GOT3 (cell line): ENCODE data around the gene ARHGAP30.
"Not testable (repeated sequence)": the region's sequence is repeated elsewhere in the genome, so short reads cannot be mapped to it uniquely, and the experiment has no call there.

Source experiments
- DNase-seq: peaks from one replicate; lab custom pipeline; 2025; ENCODE audit warnings: mixed read lengths; lab: John Stamatoyannopoulos, UW

ARHGAP30 gene

DNA sequence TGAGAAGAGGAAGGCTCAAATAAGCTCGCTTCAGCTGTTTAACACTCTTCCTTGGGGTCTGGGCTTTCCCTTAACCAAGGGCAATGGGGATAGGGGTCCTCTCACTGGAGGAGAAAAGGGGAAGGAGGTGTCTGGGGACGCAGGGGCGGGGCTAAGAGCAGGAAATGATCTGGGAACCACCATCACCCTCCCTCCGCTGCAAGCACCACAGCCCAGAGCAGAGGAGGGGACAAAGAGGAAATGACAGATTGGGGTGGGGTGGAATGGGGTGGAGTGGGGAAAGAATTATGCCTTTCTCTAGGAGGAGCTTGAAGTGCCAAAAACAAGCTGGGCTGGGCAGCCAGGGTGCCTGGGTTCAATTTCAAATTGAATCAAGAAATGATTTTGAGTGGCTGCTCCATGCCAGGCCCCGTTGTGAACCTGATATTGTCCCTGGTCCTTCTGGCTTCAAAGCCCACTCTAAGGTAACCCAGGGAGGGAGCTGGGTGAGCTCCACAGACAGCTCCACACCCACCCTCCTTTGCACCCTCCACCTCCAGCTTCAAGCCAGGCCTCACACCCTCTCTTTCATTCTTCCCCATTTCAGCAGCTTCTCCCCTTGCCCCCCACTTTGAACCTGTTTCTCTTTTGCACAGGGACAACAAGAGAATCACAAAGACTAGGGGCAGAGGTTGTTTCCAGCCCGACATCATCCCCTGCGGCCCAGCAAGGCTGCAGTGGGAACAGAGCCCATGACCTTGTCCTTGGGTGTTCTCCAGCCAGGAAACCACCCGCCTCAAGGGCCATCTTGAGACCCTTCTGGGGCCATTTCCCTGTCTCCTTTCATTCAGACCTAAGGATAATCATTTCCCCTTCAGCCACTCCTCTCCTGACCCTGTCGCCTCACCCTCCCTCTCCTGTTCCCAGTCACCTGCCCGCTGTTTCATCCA lies 1.1 kb downstream of the ARHGAP30 start:
- DNase-seq, result no peak

DNA sequence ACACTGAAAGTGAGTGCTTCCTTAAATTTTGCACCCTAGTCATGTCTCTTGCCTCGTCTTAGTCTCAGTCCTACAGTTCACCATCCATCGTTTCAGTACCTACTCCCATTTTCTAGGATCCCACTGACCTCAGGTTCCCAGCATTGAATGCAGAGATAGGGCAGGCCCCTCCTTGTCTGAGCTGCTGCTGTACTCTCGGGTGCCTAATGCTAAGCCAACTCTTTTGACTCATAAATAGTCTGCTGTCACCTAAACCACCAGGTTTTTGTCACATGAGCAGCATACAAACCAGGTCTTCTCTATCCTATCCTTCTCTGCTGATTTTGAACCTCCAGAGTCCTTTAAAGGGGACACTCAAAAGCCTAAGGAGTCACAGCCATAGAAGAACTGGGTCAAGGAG lies 3.0 kb downstream of the ARHGAP30 start:
- no peak for DNase-seq

DNA sequence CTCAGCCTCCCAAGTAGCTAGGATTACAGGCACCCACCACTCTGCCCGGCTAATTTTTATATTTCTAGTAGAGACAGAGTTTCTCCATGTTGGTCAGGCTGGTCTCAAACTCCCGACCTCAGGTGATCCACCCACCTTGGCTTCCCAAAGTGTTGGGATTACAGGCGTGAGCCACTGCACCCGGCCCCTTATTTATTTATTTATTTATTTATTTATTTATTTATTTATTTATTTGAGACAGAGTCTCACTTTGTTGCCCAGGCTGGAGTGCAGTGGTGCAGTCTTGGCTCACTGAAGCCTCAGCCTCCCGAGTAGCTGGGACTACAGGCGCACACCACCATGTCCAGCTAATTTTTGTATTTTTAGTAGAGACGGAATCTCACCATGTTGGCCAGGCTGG lies 4.0 kb downstream of the ARHGAP30 start:
- not testable (repeated sequence) for DNase-seq

DNA sequence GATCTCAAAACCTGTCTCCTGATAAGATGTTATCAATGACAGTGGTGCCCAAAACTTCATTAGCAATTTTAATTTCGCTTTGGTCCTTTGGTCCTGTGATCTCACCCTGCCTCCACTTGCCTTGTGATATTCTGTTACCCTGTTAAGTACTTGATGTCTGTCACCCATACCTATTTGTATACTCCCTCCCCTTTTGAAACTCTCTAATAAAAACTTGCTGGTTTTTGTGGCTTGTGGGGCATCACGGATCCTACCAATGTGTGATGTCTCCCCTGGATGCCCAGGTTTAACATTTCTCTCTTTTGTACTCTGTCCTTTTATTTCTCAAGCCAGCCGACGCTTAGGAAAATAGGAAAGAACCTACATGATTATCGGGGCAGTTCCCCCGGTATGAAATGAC lies 5.8 kb downstream of the ARHGAP30 start:
- DNase-seq, result not testable (repeated sequence)

DNA sequence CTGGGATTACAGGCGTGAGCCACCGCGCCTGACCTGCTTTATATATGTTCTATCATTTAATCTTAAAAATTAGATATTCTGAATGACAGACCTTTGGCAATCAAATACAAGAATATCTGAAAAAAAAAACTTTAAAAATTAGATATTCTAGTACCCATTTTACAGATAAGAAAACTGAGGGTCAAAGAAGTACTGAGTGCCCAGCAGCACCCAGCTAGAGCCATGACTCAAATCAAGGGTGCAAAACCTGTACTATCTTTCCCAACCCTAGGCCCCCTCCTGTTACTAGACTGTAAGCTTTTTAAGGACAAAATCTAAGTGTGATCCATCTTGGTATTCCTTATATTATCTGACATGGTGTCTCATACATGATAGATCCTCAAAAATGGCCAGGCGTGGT lies 8.3 kb downstream of the ARHGAP30 start:
- DNase-seq, result no peak

DNA sequence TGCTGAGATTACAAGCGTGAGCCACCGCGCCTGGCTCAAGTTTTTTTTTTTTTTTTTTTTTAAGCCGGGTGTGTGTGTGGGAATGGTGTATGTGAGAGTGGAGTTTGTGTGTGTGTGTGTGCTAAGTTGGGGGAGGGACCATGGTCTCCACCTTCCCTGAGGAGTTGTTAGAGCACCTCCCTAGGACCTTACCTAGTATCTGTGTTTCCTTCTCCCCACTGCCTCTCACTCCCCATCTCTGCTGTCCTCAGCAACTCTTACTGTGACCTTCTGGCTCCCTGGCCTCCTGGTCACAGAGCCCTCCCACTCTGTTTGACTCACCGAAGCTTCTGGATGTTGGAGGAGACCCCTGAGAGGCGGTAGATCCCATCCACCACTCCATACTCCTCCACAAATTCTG lies 10.4 kb downstream of the ARHGAP30 start:
- DNase-seq, result no peak

DNA sequence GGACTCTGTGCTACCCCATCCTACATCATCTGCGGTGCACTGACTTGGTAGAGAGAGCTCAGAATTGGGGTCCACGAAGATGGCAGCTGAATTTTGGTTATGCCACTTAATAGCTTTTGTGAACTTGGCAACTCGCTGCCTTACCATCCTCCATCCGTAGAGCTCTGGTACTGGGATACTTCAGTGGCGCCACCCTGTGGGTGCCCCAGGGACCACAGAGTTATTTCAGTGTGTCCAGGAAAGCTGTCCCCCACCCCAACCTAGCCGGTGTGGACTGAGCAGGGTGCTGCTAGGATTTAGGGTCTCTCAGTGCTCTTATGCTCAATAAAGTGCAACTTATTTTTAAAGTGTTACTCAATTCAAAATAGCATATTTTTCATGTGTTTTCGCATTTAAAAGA lies 14.9 kb downstream of the ARHGAP30 start:
- no peak for DNase-seq

DNA sequence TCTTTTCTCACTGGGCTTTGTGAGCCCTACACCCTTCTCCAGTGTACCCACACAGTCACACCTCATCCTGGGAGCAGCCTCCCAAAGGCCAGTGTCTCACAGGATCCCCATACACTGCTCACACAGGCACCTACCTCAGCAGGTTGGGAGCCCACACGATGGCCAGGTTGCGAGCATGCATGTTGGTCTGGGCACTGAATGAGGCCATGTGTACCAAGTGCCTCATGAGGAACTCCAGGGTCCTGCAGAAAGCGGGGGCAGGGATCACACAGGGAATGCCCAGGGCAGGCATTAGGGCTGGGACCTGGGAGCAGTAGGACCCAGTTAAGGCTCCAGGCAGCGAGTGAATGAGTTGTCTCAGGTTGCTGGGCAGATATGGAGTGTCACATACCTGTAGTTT lies 15.5 kb downstream of the ARHGAP30 start:
- DNase-seq, result no peak

DNA sequence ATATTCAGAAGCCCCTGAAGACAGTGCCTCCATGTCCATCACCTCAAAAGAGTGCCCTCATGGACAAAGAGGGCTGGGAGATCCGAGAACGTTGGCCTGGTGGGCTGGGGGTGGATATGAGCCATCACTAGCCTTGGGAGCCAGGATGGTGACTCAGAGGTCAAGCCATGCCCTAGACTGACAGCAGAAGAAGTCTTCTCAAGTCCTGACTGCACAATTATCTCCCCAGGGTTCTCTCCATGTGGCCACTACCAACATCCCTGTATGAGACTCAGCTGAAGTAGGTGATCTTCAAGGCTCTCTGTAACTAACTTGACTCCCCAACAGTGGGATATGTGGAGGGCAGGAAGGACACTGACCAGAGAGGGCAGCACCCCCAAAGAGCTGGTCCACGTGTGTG lies 16.8 kb downstream of the ARHGAP30 start:
- no peak for DNase-seq

DNA sequence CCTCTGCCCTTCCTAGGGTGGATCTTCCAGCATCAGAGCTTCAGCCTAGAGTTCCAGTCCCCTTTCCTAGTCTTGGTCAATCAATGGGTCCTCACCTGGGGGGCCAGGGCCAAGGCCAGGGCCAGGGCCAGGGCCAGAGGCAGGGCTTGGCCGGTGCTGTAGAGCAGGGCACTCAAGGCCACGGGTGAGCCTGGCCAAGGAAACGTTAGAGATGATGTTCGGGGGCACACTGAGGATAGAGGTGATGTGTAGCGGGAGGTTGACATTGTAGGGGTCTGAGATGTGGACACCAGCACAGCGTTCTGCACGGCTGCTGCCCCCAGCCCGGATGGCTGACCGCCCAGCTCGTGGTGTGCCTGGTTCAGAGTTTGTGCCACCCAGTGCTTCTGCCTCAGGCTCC lies 18.5 kb downstream of the ARHGAP30 start:
- DNase-seq, result no peak

DNA sequence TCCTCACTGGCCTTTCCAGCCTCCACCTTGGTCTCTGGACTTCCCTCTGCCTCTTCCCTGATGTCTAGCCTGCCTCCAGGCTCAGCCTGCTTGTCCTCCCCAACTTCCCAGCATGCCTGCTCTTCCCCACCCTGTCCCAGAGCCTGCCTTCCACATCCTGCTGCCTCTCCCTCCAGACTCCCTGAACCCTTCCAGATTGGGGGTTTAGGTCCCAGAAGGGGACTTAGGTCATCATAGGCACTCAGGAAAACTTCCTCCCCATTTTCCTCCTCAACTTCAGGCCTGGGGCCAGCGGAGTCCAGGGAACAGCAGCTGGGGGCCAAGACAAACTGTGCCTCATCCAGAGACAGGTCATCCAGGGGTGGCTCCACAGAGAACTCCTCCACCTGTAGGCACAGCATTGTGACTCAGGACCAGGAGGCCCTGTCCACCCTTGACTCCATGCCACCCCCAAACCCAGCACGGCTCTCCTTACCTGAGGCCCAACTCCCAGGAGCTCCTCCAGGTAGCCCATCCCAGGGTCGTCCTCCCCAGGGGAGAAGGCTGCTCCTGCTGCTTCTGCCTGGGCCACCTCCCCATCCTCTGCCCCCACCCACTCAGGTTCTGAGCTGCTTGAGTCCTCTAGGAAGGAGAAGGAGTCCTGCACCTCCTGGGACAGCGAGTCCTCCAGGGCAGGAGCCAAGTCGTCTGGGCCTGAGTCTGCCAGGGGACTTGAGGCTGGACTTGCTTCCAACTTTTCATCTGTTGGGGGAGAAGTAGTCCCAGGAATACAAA lies 20.6 kb downstream of the ARHGAP30 start:
- DNase-seq, result no peak

DNA sequence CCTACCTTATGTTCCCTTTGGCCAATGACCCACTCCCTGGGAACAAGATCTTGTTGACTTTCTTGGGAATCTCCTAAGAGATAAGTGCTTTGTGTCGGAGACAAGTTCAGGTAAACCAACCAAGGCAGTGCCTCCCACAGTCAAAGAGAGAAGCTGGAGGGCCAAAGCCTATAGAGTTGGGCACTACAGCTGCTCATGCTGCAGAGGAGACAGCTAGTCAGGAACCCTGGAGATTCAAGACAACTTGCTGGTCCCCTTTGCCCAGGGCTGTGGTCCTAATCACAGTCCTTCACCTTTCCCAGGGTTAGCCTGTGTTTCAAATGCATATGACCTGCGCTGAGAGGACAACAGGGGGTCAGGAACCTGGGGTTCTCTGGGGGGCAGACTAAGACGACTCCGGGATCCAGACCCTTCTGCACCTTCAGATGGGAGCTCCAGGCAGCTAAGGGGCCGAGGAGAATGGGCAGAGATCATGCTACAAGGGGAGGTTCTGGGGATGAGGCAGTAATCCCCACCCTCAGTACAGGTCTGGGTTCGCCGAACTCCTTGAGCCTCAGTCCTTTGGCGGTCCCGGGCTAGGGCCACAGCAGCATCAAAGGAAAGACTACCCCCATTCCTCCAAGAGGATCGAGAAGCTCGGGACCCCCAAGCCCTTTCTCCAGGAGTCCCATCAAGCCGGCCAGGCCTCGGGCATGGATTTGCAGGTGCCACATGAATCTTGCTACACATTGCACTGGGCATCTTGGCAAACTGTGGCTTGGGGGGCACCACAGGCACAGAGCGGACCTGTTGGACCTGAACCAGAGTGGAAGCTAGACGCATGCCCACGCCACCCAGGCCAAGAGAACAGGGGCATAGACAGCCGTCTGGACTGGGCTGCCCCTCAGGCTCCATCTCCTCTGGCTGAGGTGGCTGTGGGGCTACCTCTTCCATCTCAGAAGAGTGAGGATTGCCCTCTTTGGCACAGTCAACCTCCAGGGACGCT lies 22.0 kb downstream of the ARHGAP30 start:
- DNase-seq, result no peak

DNA sequence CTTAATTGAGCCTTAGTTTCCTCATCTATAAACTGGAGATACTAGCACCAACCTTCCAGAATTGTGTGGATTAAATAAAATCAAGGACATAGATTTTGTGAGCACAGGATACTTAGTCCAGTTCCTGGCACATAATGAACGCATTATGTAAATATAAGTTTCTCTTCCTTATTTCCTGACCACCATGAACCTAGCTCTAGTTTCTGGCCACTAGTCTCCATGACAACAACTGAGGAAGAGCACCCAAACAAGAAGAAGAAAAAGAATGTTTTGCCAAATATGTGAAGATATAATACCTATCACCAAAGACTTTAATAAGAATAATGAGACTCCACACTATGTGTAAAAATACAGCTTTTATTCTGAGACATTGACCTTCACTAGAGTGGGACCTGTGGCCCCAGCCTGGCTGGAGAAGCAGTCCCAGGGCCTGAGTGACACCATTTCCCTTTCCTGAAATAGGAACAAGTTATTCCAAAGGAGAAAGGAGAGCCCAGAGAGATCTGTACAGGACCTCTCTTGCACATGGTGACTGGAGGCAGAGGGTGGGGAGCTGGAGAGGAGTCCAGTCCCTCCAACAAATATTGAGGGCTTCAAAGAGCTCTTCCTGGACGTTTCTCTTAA lies 23.0 kb downstream of the ARHGAP30 start:
- no peak for DNase-seq

DNA sequence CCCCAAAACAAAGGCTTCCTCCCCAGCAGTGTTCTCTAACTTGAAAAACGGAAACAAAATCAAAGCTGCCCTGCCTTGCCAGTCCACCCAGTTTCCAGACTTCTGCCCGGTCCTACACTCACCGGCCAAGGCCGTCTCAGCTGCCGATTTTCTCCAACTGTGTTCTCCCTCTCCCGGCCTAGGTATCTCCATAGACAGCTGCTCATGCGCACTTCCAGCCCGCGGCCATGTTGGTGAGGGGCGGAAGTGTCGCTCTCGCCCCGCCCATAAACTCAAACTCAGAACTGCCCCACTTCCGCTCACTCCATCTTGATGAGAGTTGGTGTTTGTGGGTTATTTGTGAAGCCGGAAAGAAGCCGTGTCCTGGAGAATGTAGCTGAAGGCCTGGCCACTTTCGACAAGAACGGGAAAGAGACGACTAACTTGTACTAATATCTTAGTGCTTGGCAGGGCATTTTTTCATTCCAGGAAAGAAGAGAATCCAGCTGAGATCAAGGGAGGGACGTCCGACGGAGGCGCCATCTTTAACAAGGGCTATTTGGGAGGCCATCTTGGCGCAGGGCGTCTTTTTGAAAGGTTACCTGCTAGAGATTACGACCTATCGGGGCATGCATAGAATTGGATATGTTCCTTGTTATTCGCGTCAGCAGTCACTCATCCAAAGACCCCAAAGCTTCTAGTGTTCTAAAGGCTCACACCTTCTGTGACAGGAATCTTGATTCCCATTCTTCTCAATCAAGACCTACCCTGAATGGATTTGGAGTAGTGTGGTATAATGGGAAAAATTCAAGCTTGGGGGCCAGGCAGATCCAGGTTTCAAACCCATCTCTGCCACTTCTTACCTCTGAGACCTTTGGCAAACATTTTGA lies 23.7 kb downstream of the ARHGAP30 start, which contains the start of gene USF1:
Gene USF1 (minus strand): TSS at position 242 of the 869 bp plus-strand sequence. CDS start 2,702 bp downstream, outside the sequence.
- DNase-seq, result peak; percentile 54

DNA sequence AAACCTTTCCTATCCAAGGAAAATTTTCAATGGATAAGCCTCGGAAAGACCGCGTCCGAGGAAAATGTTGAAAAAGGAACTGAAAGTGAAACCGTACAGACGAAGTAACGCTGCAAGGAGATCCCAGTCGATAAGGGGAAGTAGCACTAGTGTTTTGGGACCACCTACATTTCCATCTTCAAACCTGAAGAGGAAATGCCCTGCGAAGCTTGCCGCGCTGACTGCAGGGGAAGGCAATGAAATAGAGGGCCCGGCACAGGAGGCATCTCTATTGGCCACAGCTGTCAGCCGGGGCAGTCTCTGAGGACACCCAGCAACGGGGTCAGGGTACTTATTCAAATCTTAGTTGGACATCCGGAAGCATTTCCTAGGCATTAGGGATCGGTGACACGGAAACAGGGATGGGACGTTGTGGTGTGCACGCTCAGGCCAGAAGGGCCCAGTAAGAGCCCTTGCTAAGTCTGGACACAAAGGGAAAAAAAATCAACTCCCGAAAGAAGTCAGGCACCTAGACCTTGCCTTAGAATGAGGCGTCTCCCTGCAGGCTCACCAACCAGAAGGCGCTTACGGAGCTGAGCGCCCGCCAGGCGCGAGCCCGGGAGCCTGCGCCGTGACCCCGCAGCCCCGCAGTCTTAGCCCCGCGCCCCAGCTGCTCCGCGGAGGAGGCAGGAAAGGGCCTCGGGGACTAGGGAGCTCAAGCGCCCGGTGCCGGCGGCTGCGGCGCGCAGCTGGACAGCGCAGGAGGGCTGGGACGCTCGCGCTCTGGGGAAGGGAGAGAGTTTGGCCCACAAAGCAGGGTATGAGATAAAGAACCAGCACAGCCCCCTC lies 24.6 kb downstream of the ARHGAP30 start:
- DNase-seq, result peak; percentile 30

DNA sequence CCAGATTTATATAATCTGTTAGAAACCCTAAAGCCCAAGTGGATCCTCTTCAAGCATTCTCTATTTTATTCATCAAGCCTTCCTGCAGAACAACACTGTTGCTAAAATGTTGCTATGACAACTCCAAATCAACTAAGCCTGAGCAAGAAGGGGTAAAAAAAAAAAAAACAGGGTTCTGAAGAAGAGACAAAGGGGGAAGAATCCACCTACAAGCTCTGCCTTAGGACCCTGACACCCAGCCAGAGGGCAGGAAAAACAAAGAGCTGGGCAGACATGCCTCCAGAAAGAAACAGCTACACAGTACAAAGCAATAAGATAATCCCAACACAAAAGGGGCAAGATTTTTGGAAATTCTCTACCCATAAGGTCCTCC lies 25.2 kb downstream of the ARHGAP30 start:
- no peak for DNase-seq

DNA sequence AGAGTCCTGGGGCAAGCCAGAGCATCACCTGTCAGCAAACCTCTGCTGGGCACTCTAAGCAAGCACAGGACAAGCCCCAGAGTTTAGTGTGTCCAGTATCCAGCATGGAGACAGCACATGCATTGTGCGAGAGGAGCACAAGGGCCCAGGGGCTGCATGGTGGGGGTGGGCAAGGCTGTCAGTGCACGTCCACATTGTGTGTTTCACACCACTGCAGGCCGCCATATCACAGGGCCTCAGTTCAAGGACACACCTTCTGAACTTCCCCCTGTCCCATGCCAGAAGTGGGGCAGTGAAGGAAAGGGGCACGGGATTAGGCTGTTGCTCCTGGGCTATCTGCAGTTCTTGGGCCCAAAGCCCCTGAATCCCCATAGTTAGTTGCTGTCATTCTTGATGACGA lies 30.1 kb downstream of the ARHGAP30 start:
- no peak for DNase-seq

DNA sequence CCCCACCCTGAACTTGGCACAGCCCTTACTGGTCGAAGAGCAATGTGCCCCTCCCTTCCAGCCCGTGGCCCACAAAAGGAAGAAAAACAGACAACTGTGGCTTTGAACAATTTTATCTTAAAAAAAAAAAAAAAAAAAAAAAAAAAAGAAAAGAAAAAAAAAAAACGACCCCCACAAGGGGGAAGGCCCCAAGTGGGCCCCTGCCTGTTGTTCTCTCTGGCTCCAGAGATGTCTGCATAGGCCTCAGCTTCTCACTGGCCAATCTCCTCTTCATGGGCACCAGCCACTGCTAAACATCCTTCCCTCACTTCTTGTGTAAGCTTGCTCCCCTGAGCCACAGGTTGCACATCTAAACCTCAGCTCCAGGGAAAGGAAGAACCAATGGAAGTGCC lies 30.5 kb downstream of the ARHGAP30 start:
- DNase-seq, result no peak

DNA sequence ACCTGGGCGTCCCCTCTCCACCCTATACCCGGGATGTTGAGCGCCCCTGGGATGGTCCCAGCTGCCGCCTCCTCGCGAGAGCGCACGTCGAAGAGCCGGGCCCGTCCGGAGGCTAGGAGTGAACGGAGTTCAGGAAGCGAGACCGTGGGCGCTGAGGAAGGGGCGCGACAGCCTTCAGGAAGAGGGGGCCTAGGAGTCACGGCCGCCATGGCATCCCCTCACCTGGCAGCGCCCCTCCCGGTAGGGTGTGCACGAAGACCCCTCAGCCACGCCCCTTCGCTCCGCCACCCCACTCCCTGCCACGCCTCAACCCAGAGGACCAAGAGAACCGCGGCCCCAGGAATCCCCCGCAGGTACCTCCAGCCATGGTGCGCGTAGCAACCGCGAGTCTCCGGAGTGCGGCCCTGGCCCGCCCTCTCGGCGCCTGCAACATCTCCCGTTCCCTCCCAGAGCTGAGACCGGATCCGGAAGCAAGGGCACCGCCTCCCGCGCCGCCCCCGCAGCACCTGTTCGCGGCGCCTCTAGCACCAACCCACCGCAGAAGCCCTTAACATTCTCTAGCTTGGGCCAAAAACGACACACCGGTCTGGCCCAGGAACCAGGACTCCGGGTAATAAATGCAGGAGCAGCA lies 31.1 kb downstream of the ARHGAP30 start, which contains the start of gene TSTD1:
Gene TSTD1 (minus strand): TSS at position 442 of the 631 bp plus-strand sequence. CDS start 75 bp downstream, at position 367.
- no peak for DNase-seq
